Gastrocnemius medialis (tissue), 4 donors: ENCODE data around the gene IQCH.

Experiments
- POLR2A ChIP-seq, 2 donors: fragments of 450-650 bp; IDR thresholded peaks; one replicate each; pipeline ENCODE4 v1.6.1; 2017; ENCODE audit warnings: antibody characterized with exemption in 2 of 2, mild to moderate bottlenecking in 2 of 2, moderate library complexity in 2 of 2
- TF ChIP-seq, protein P1 (sequence below), 5 experiments: fragments of 450-650 bp in 3 of 5; fragments of 200-600 bp in 2 of 5; sonication (generic) in 2 of 5; IDR thresholded peaks in 4 of 5; conservative IDR thresholded peaks in 1 of 5; 1 replicate in 4 of 5; 2 replicates in 1 of 5; pipeline ENCODE4 v1.5.1; 2016 to 2019; ENCODE audit warnings: antibody characterized with exemption in 5 of 5, mild to moderate bottlenecking in 3 of 5, moderate library complexity in 3 of 5

DNA sequence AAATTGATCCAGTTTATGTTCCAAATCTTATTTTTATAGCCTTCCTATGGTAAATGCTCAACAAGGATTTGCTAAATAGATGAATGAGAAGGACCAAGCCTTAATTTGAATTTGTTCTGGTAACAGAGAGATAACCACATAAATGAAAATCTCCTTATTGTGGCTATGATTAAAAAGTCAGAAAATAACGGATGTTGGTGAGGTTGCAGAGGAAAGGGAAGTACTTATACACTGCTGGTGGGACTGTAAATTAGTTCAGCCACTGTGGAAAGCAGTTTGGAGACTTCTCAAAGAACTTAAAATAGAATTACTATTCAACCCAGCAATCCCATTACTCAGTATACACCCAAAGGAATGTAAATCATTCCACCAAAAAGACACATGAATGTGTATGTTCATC, 26.3 kb upstream of the IQCH start:
- TF ChIP-seq, protein P1, sequence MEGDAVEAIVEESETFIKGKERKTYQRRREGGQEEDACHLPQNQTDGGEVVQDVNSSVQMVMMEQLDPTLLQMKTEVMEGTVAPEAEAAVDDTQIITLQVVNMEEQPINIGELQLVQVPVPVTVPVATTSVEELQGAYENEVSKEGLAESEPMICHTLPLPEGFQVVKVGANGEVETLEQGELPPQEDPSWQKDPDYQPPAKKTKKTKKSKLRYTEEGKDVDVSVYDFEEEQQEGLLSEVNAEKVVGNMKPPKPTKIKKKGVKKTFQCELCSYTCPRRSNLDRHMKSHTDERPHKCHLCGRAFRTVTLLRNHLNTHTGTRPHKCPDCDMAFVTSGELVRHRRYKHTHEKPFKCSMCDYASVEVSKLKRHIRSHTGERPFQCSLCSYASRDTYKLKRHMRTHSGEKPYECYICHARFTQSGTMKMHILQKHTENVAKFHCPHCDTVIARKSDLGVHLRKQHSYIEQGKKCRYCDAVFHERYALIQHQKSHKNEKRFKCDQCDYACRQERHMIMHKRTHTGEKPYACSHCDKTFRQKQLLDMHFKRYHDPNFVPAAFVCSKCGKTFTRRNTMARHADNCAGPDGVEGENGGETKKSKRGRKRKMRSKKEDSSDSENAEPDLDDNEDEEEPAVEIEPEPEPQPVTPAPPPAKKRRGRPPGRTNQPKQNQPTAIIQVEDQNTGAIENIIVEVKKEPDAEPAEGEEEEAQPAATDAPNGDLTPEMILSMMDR (IDR thresholded peaks at IDR 0.05 in 4 of 5, conservative IDR thresholded peaks at IDR 0.05 in 1 of 5), result no peak
- TF ChIP-seq POLR2A (IDR thresholded peaks at IDR 0.05), result no peak
